Measurements from ENCODE around the gene PPP1R8. TPM values are rescaled to one million over a fixed set of nuclear protein-coding genes. Genes with fewer than 3 reads are reported as not detected.
"Not testable (repeated sequence)": the region's sequence is repeated elsewhere in the genome, so short reads cannot be mapped to it uniquely, and the experiment has no call there.

PPP1R8 gene
- total RNA-seq, 1 donor from 2014 or later, result 33.4 TPM

GRCh38 chr1:27868556-27868931 is 38.0 kb downstream of the PPP1R8 start:
- intact Hi-C loops (cut with DNase I), result loop anchor here (10.0 kb wide), 1 partner anchor 116 kb away; no protein-coding TSS in a partner anchor
- H3K27ac ChIP-seq, result no peak overlapping the region

GRCh38 chr1:27868932-27869718 is 38.5 kb downstream of the PPP1R8 start:
- DNase-seq (ENCODE audit: extremely low spot score in 2 of 2), result no peak
- intact Hi-C loops (cut with DNase I), result loop anchor here (10.0 kb wide), 1 partner anchor 116 kb away; no protein-coding TSS in a partner anchor
- TF ChIP-seq CTCF (IDR thresholded peaks at IDR 0.05), result no peak
- TF ChIP-seq POLR2AphosphoS5 (IDR thresholded peaks at IDR 0.05; ENCODE audit: insufficient read depth in 1 of 2, low read depth in 1 of 2), result peak in 1 of 2 donors; percentile 65
- no peaks in the 10 kb centered on the region for H3K27me3 ChIP-seq
- peaks cover 21% of the 10 kb centered on the region for H3K4me1 ChIP-seq
- H3K9me3 ChIP-seq, result no peaks in the 10 kb centered on the region
- no peak overlapping the region for H3K4me3 ChIP-seq
- H3K36me3 ChIP-seq, result no peaks in the 10 kb centered on the region
- H3K27ac ChIP-seq, result peak overlapping the region; percentile 23

More at GRCh38 chr1:27868556-27868931, 38.0 kb downstream of the PPP1R8 start:
- H3K4me3 ChIP-seq, result no peak overlapping the region
- peaks cover 25% of the 10 kb centered on the region for H3K4me1 ChIP-seq
- no peak for DNase-seq (ENCODE audit: extremely low spot score in 2 of 2)
- H3K9me3 ChIP-seq, result no peaks in the 10 kb centered on the region
- TF ChIP-seq CTCF (IDR thresholded peaks at IDR 0.05) (no peak), POLR2AphosphoS5 (IDR thresholded peaks at IDR 0.05; ENCODE audit: insufficient read depth in 1 of 2, low read depth in 1 of 2) (no peak), POLR2A (IDR thresholded peaks at IDR 0.05) (no peak)
- H3K36me3 ChIP-seq, result no peaks in the 10 kb centered on the region
- no peaks in the 10 kb centered on the region for H3K27me3 ChIP-seq

- intact Hi-C loops (cut with DNase I), result loop anchor here (10.0 kb wide), 1 partner anchor 115 kb away; no protein-coding TSS in a partner anchor
- Histone ChIP-seq H3K27ac (peak overlapping the region; percentile 23), H3K9me3 (no peaks in the 10 kb centered on the region), H3K4me1 (peaks cover 26% of the 10 kb centered on the region), H3K27me3 (no peaks in the 10 kb centered on the region), H3K36me3 (no peaks in the 10 kb centered on the region), H3K4me3 (no peak overlapping the region)
- DNase-seq (ENCODE audit: extremely low spot score in 2 of 2), result no peak
- no peak for TF ChIP-seq POLR2AphosphoS5 (IDR thresholded peaks at IDR 0.05; ENCODE audit: insufficient read depth in 1 of 2, low read depth in 1 of 2)
- no peak for TF ChIP-seq POLR2A (IDR thresholded peaks at IDR 0.05)
- no peak for TF ChIP-seq CTCF (IDR thresholded peaks at IDR 0.05)
Observed at GRCh38 chr1:27869719-27870085, 39.1 kb downstream of the PPP1R8 start.

GRCh38 chr1:27871076-27871475 is 40.5 kb downstream of the PPP1R8 start:
- H3K27me3 ChIP-seq; H3K9me3 ChIP-seq; intact Hi-C loops (cut with DNase I); H3K27ac ChIP-seq; DNase-seq (ENCODE audit: extremely low spot score in 2 of 2); H3K36me3 ChIP-seq; H3K4me3 ChIP-seq: not testable (repeated sequence)
- peaks cover 30% of the 10 kb centered on the region for H3K4me1 ChIP-seq

- H3K4me3 ChIP-seq, result peak within 1 kb of the TSS; percentile 68 to 84
- intact Hi-C loops (cut with DNase I), result no loop called here
- no peaks in the 10 kb centered on the region for H3K9me3 ChIP-seq
- H3K4me1 ChIP-seq, result peaks cover 30% of the 10 kb centered on the region
- no peaks in the 10 kb centered on the region for H3K36me3 ChIP-seq
- no peaks in the 10 kb centered on the region for H3K27me3 ChIP-seq
- peak within 1 kb of the TSS; percentile 79 for H3K27ac ChIP-seq
- TF ChIP-seq CTCF (IDR thresholded peaks at IDR 0.05), result no peak
- peak in 1 of 2 donors; percentile 63 for TF ChIP-seq POLR2A (IDR thresholded peaks at IDR 0.05)
- TF ChIP-seq POLR2AphosphoS5 (IDR thresholded peaks at IDR 0.05; ENCODE audit: insufficient read depth in 1 of 2, low read depth in 1 of 2), result peak in 1 of 2 donors; percentile 89
- no peak for DNase-seq (ENCODE audit: extremely low spot score in 2 of 2)
Observed at GRCh38 chr1:27872059-27872801, 41.6 kb downstream of the PPP1R8 start, which contains the start of gene THEMIS2. THEMIS2 (plus strand) TSS chr1:27872544; CDS start chr1:27872572, 28 bp downstream.
